A549 (cell line): ENCODE results near the gene HECTD4. TPM values are rescaled to one million over a fixed set of nuclear protein-coding genes. Genes with fewer than 3 reads are reported as not detected.
"Not testable (repeated sequence)": the region's sequence is repeated elsewhere in the genome, so short reads cannot be mapped to it uniquely, and the experiment has no call there.

ENCODE experiments used
- ATAC-seq, 2 experiments: fragments of 200-7000 bp in 1 of 2; fragments of >200 bp in 1 of 2; cut with Nextera tagmentation in 1 of 2; cut with Tn5 transposase in 1 of 2; 3 replicates each; pipeline versions ENCODE4 v1.8.0 to v1.9.1; 2018 to 2020; ENCODE audit warnings: mild to moderate bottlenecking in 1 of 2, moderate library complexity in 1 of 2
- CTCF ChIA-PET: fragments of 300-600 bp; sonication (Branson Sonifier 250); formaldehyde crosslinking; extraction: SDS; loops from one replicate; lab custom pipeline; 2021; ENCODE audit warnings: antibody characterized with exemption, inconsistent platforms; lab: Yijun Ruan, JAX
- POLR2A ChIA-PET: fragments of 350-600 bp; formaldehyde crosslinking; extraction: SDS; loops from one replicate; lab custom pipeline; 2021; ENCODE audit warnings: antibody characterized with exemption, inconsistent platforms; lab: Yijun Ruan, JAX
- DNase-seq, 2 experiments: peaks; one replicate each; pipeline versions ENCODE4 v3.0.0 to v3.0.0-alpha.2; 2011 to 2016; ENCODE audit warnings: low read depth in 1 of 2, low spot score in 1 of 2
- FAIRE-seq: peaks from 2 replicates; lab custom pipeline; 2011; peaks lifted over from hg19 to GRCh38; lab: Jason Lieb, UNC
- H3K27ac ChIP-seq, 2 experiments: fragments of >200 bp; sonication (Bioruptor Twin); formaldehyde crosslinking; 3 replicates each; pipeline ENCODE4 v1.5.1; 2016 to 2017
- H3K4me1 ChIP-seq: fragments of >200 bp; sonication (Bioruptor Twin); formaldehyde crosslinking; 3 replicates; pipeline ENCODE4 v1.6.1; 2016
- H3K4me2 ChIP-seq: fragments of >200 bp; sonication (Bioruptor Twin); formaldehyde crosslinking; 3 replicates; pipeline ENCODE4 v1.6.1; 2016
- H3K4me3 ChIP-seq: fragments of >200 bp; sonication (Bioruptor Twin); formaldehyde crosslinking; 3 replicates; pipeline ENCODE4 v1.5.1; 2016
- H3K9me3 ChIP-seq: fragments of >200 bp; sonication (Bioruptor Twin); formaldehyde crosslinking; 3 replicates; pipeline ENCODE4 v1.6.1; 2016
- CEBPB ChIP-seq, 2 experiments: fragments of >200 bp in 1 of 2; sonication (Bioruptor Twin) in 1 of 2; formaldehyde crosslinking in 1 of 2; IDR thresholded peaks; 2 replicates each; pipeline ENCODE4 v1.6.1; 2012 to 2016
- EHF ChIP-seq: fragments of 250-450 bp; sonication (Bioruptor Pico); IDR thresholded peaks from 2 replicates; pipeline ENCODE4 v1.5.0; 2020; ENCODE audit warnings: mild to moderate bottlenecking
- FOSB ChIP-seq: fragments of 250-450 bp; sonication (Bioruptor Pico); IDR thresholded peaks from 2 replicates; pipeline ENCODE4 v1.5.0; 2020; ENCODE audit warnings: mild to moderate bottlenecking, moderate library complexity
- FOSL2 ChIP-seq, 2 experiments: fragments of 450-650 bp in 1 of 2; fragments of >200 bp in 1 of 2; sonication (Bioruptor Twin) in 1 of 2; formaldehyde crosslinking; IDR thresholded peaks; 2 replicates each; pipeline versions ENCODE4 v1.5.0 to v1.6.1; 2016 to 2020; ENCODE audit warnings: mild to moderate bottlenecking in 1 of 2, moderate library complexity in 1 of 2
- RAD21 ChIP-seq, 2 experiments: fragments of >200 bp in 1 of 2; sonication (Bioruptor Twin) in 1 of 2; formaldehyde crosslinking in 1 of 2; IDR thresholded peaks in 1 of 2; conservative IDR thresholded peaks in 1 of 2; 2 replicates in 1 of 2; 3 replicates in 1 of 2; pipeline ENCODE4 v1.6.1; 2012 to 2018; ENCODE audit warnings: inconsistent platforms in 1 of 2
- SMC3 ChIP-seq: fragments of >200 bp; sonication (Bioruptor Twin); formaldehyde crosslinking; IDR thresholded peaks from 3 replicates; pipeline ENCODE4 v1.6.1; 2018; ENCODE audit warnings: inconsistent platforms
- WGBS: methylation state at CpG from one replicate; pipeline ENCODE4 v1.1.6; 2017; ENCODE audit errors: missing lambda C conversion rate; 5-methylcytosine and 5-hydroxymethylcytosine counted together
- polyA plus RNA-seq, 4 experiments: library from polyadenylated mRNA; depleted of rRNA in 3 of 4; stranded (reverse); fragments of >200 nt; fragmentation: RNase III in 1 of 4; extraction: RNeasy Plus Mini Kit Qiagen cat#74134 plus additional on column Dnase treatment in 1 of 4; gene quantifications; 2 replicates in 3 of 4; 3 replicates in 1 of 4; pipeline ENCODE4 v1.2.3, GENCODE V29; 2011 to 2017
- small RNA-seq, 6 experiments: library from RNA; depleted of rRNA; stranded (forward); fragments of <200 nt; gene quantifications; one replicate each; pipeline ENCODE3, GENCODE V24; 2012
- TF ChIP-seq, protein P1 (sequence below): fragments of >200 bp; sonication (Bioruptor Twin); formaldehyde crosslinking; IDR thresholded peaks from 3 replicates; pipeline ENCODE4 v1.5.1; 2016

The HECTD4 gene
- polyA plus RNA-seq, 2 of the 4 experiments (the other 2 are of a cell fraction), result 9.9 to 14.7 TPM

DNA sequence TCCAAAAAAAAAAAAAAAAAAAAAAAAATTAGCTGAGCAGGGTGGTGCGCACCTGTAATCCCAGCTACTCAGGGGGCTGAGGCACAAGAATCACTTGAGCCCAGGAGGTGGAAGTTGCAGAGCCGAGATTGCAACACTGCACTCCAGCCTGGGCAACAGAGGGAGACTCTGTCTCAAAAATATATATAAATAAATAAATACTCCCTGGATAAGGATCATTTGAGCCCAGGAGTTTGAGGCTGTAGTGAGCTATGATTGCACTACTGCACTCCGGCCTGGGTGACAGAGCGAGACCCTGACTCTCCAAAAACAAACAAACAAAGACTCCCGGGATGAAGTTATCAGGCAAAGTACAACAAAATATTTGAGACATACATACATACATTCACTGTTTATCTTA is 270.3 kb downstream of the HECTD4 start:
- ATAC-seq (peak in 1 of 2 experiments; percentile 18; a peak in 4 of 6 replicates), FAIRE-seq (no peak), DNase-seq (peak in 1 of 2 experiments; percentile 56)
- WGBS, result 25% methylated on average over 5 of the region's 5 CpGs
- peaks cover 53% of the 10 kb centered on the region for H3K4me1 ChIP-seq
- CTCF ChIA-PET, result interaction anchor here (0.6 to 4.8 kb wide), 6 partner anchors 11 to 275 kb away, joined by 3 to 21 read pairs (median 3); partner anchors contain the start of gene TRAFD1
- TF ChIP-seq EHF (no peak), SMC3 (peak; percentile 31; the same call in 1 of the 3 replicates), FOSB (CRISPR knock-in tag) (no peak), CEBPB (IDR thresholded peaks at IDR 0.05) (peak; percentile 59 to 91; a peak in 3 of 4 replicates), RAD21 (conservative IDR thresholded peaks at IDR 0.05 in 1 of 2, IDR thresholded peaks at IDR 0.05 in 1 of 2) (peak; percentile 51 to 55)
- TF ChIP-seq, protein P1, sequence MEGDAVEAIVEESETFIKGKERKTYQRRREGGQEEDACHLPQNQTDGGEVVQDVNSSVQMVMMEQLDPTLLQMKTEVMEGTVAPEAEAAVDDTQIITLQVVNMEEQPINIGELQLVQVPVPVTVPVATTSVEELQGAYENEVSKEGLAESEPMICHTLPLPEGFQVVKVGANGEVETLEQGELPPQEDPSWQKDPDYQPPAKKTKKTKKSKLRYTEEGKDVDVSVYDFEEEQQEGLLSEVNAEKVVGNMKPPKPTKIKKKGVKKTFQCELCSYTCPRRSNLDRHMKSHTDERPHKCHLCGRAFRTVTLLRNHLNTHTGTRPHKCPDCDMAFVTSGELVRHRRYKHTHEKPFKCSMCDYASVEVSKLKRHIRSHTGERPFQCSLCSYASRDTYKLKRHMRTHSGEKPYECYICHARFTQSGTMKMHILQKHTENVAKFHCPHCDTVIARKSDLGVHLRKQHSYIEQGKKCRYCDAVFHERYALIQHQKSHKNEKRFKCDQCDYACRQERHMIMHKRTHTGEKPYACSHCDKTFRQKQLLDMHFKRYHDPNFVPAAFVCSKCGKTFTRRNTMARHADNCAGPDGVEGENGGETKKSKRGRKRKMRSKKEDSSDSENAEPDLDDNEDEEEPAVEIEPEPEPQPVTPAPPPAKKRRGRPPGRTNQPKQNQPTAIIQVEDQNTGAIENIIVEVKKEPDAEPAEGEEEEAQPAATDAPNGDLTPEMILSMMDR, result peak; percentile 30; the same call in 1 of the 3 replicates
- TF ChIP-seq, all 56 proteins: peak for 4
- H3K9me3 ChIP-seq, result no peaks in the 10 kb centered on the region
- no peak overlapping the region for H3K4me3 ChIP-seq
- POLR2A ChIA-PET, result interaction anchor here (0.7 to 1.4 kb wide), 3 partner anchors 9 to 99 kb away, joined by 4 to 6 read pairs (median 5); partner anchors contain the start of genes TMEM116 and TRAFD1
- H3K4me2 ChIP-seq, result peak overlapping the region; percentile 72
- H3K27ac ChIP-seq, result peak overlapping the region; percentile 89 to 98

DNA sequence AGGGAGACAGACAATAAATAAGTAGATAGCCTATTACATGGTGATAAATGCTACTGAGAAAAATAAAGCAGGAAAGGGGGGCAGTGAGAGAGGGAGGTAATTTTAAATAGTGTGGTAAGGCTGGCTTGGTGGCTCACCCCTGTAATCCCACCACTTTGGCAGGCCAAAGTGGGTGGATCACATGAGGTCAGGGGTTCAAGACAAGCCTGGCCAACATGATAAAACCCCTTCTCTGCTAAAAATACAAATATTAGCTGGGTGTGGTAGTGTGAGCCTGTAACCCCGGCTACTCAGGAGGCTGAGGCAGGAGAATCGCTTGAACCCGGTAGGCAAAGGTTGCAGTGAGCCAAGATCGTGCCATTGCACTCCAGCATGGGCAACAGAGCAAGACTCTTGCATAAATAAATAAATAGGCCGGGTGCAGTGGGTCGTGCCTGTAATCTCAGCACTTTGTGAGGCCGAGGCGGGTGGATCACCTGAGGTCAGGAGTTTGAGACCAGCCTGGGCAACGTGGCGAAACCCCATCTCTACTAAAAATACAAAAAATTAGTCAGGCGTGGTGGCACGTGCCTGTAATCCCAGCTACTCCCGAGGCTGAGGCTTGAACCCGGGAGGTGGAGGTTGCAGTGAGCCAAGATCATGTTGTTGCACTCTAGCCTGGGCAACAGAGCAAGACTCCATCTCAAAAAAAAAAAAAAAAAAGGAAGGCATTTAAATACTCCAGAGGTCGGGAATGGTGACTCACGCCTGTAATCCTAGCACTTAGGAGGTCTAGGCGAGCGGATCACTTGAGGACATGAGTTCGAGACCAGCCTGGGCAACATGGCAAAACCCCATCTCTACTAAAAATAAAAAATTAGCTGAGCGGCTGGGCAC is 271.2 kb downstream of the HECTD4 start:
- not testable (repeated sequence) for ATAC-seq; H3K4me3 ChIP-seq; H3K4me2 ChIP-seq; FAIRE-seq; H3K9me3 ChIP-seq; TF ChIP-seq FOSL2 (IDR thresholded peaks at IDR 0.05)
- ChIA-PET CTCF (interaction anchor here (0.6 to 4.8 kb wide), 5 partner anchors 10 to 358 kb away, joined by 3 to 21 read pairs (median 3); partner anchors contain the start of gene TRAFD1), POLR2A (interaction anchor here (0.7 kb wide), 1 partner anchor 98 kb away, joined by 6 read pairs; the partner anchor contains the start of gene TMEM116)
- TF ChIP-seq FOSL2 (CRISPR knock-in tag; IDR thresholded peaks at IDR 0.05), result peak; percentile 40; the same call in 1 of the 2 replicates
- DNase-seq, result peak in 1 of 2 experiments; percentile 54
- Histone ChIP-seq H3K4me1 (peaks cover 54% of the 10 kb centered on the region), H3K27ac (peak overlapping the region; percentile 89 to 98; a peak in 5 of 6 replicates)
- WGBS, result 79% methylated on average over 20 of the region's 20 CpGs

Small RNA genes lying within 50 kb of the gene (small RNA-seq; reads per million reads assigned to genes)
- 0 reads per million in 6 experiments for gene RF00019

Other genes starting within 250 kb of the HECTD4 start
- 2,693 and 2,889 TPM in 2 replicates for gene RPL6, start 27.2 kb upstream of the HECTD4 start, polyA plus RNA-seq (2011; rRNA removed)
- 1,572 to 1,776 TPM (median 1,661 TPM) in 3 replicates for gene RPL6, start 27.2 kb upstream of the HECTD4 start, polyA plus RNA-seq (2017; fragmentation: RNase III; extraction: RNeasy Plus Mini Kit Qiagen cat#74134 plus additional on column Dnase treatment)
- 111 and 194 TPM in 2 replicates for gene PTPN11, start 36.5 kb upstream of the HECTD4 start, polyA plus RNA-seq (2011; rRNA removed)
- gene PTPN11, start 36.5 kb upstream of the HECTD4 start, polyA plus RNA-seq (2017; fragmentation: RNase III; extraction: RNeasy Plus Mini Kit Qiagen cat#74134 plus additional on column Dnase treatment), result 73.1 to 78.6 TPM (median 77.1 TPM) in 3 replicates